Hepatocyte (in vitro differentiated cells): ENCODE data around the gene MCAM.

Source experiments
- EZH2phosphoT487 ChIP-seq: fragments of 200-600 bp; sonication (generic); IDR thresholded peaks from one replicate; pipeline ENCODE4 v1.6.1; 2018; ENCODE audit warnings: antibody characterized with exemption, mild to moderate bottlenecking, low read depth, moderate library complexity; ENCODE audit not compliant: unreplicated experiment, severe bottlenecking
- TF ChIP-seq, protein P1 (sequence below): fragments of 200-600 bp; sonication (generic); IDR thresholded peaks from 2 replicates; pipeline ENCODE4 v1.5.1; 2016; ENCODE audit warnings: antibody characterized with exemption, mild to moderate bottlenecking; ENCODE audit not compliant: poor library complexity

GRCh38 chr11:119335091-119335654, 18.2 kb upstream of the MCAM start:
- no peak for TF ChIP-seq EZH2phosphoT487
- TF ChIP-seq, protein P1, sequence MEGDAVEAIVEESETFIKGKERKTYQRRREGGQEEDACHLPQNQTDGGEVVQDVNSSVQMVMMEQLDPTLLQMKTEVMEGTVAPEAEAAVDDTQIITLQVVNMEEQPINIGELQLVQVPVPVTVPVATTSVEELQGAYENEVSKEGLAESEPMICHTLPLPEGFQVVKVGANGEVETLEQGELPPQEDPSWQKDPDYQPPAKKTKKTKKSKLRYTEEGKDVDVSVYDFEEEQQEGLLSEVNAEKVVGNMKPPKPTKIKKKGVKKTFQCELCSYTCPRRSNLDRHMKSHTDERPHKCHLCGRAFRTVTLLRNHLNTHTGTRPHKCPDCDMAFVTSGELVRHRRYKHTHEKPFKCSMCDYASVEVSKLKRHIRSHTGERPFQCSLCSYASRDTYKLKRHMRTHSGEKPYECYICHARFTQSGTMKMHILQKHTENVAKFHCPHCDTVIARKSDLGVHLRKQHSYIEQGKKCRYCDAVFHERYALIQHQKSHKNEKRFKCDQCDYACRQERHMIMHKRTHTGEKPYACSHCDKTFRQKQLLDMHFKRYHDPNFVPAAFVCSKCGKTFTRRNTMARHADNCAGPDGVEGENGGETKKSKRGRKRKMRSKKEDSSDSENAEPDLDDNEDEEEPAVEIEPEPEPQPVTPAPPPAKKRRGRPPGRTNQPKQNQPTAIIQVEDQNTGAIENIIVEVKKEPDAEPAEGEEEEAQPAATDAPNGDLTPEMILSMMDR: no peak
